Common myeloid progenitor, CD34-positive (primary cell): Measurements from ENCODE around the gene LMO1.

Source experiments
- CTCF ChIA-PET: fragments of 350-600 bp; sonication (Branson Sonifier 250); formaldehyde crosslinking; loops from one replicate; lab custom pipeline; 2021; ENCODE audit warnings: antibody characterized with exemption; lab: Charles Lee
- POLR2A ChIA-PET: fragments of 350-600 bp; sonication (Branson Sonifier 250); formaldehyde crosslinking; loops from one replicate; lab custom pipeline; 2021; ENCODE audit warnings: antibody characterized with exemption; lab: Charles Lee
- DNase-seq, 3 donors: peaks; one replicate each; pipeline versions ENCODE4 v3.0.0 to v3.0.0-alpha.2; 2013
- H3K27ac ChIP-seq, 2 experiments: 1 replicate in 1 of 2; 2 replicates in 1 of 2; pipeline ENCODE4 v1.7.0; 2013; ENCODE audit warnings: inconsistent platforms in 2 of 2, low read length in 2 of 2, mild to moderate bottlenecking in 2 of 2, low read depth in 1 of 2, moderate library complexity in 1 of 2; ENCODE audit not compliant: severe bottlenecking in 2 of 2, insufficient read depth in 1 of 2, poor library complexity in 1 of 2
- H3K27me3 ChIP-seq, 5 experiments: replicated peaks in 2 of 5; 1 replicate in 3 of 5; 2 replicates in 2 of 5; pipeline versions ENCODE4 v1.6.1 to v1.7.0; 2013; ENCODE audit warnings: low read length in 4 of 5, mild to moderate bottlenecking in 2 of 5, moderate library complexity in 2 of 5, inconsistent platforms in 1 of 5; ENCODE audit not compliant: insufficient read depth in 5 of 5, control insufficient read depth in 4 of 5
- H3K36me3 ChIP-seq, 4 experiments: 1 replicate in 2 of 4; 2 replicates in 2 of 4; pipeline versions ENCODE4 v1.6.1 to v1.7.0; 2013; ENCODE audit warnings: low read length in 3 of 4, control low read depth in 1 of 4, mild to moderate bottlenecking in 1 of 4; ENCODE audit not compliant: control insufficient read depth in 4 of 4, insufficient read depth in 4 of 4
- H3K4me1 ChIP-seq, 4 experiments: 1 replicate in 3 of 4; 2 replicates in 1 of 4; pipeline versions ENCODE4 v1.6.1 to v1.7.1; 2013; ENCODE audit warnings: low read length in 3 of 4, mild to moderate bottlenecking in 3 of 4, control low read depth in 1 of 4, inconsistent platforms in 1 of 4, moderate library complexity in 1 of 4; ENCODE audit not compliant: control insufficient read depth in 4 of 4, insufficient read depth in 4 of 4; ENCODE audit errors: control extremely low read depth in 1 of 4
- H3K4me3 ChIP-seq, 7 experiments: 1 replicate in 4 of 7; 2 replicates in 3 of 7; pipeline versions ENCODE4 v1.5.1 to v1.7.0; 2013; ENCODE audit warnings: mild to moderate bottlenecking in 7 of 7, low read length in 6 of 7, moderate library complexity in 6 of 7, inconsistent platforms in 2 of 7, low read depth in 2 of 7, control low read depth in 1 of 7; ENCODE audit not compliant: insufficient read depth in 4 of 7, control insufficient read depth in 1 of 7; ENCODE audit errors: extremely low read depth in 1 of 7
- H3K9me3 ChIP-seq, 5 experiments: 1 replicate in 4 of 5; 2 replicates in 1 of 5; pipeline versions ENCODE4 v1.6.1 to v1.7.1; 2013; ENCODE audit warnings: low read length in 4 of 5, mild to moderate bottlenecking in 2 of 5, inconsistent platforms in 1 of 5, low read depth in 1 of 5, moderate library complexity in 1 of 5; ENCODE audit not compliant: control insufficient read depth in 4 of 5, insufficient read depth in 2 of 5; ENCODE audit errors: control extremely low read depth in 1 of 5
- WGBS: methylation state at CpG from one replicate; pipeline ENCODE4 v1.1.5; 2013; ENCODE audit not compliant: insufficient coverage; 5-methylcytosine and 5-hydroxymethylcytosine counted together

Gene LMO1

GRCh38 chr11:8234425-8234821 is 29.3 kb downstream of the LMO1 start:
- CTCF ChIA-PET: interaction anchor here (0.7 to 1.2 kb wide), 3 partner anchors 12 to 41 kb away, joined by 3 read pairs; no protein-coding TSS in a partner anchor
- H3K27ac ChIP-seq: no peak overlapping the region
- 98% methylated on average over 5 of the region's 5 CpGs for WGBS
- no peak overlapping the region for H3K4me3 ChIP-seq
- H3K27me3 ChIP-seq: peaks cover 0 to 3% (median 0%) of the 10 kb centered on the region in 5 experiments
- no peaks in the 10 kb centered on the region for H3K36me3 ChIP-seq
- H3K4me1 ChIP-seq: peaks cover 0 to 14% (median 3%) of the 10 kb centered on the region in 4 experiments
- no peak for DNase-seq
- H3K9me3 ChIP-seq: no peaks in the 10 kb centered on the region
- POLR2A ChIA-PET: no interaction called here

GRCh38 chr11:8233691-8234424 is 29.8 kb downstream of the LMO1 start:
- Histone ChIP-seq H3K9me3 (no peaks in the 10 kb centered on the region), H3K27me3 (peaks cover 0 to 3% (median 0%) of the 10 kb centered on the region in 5 experiments), H3K27ac (no peak overlapping the region), H3K4me1 (peaks cover 0 to 14% (median 3%) of the 10 kb centered on the region in 4 experiments), H3K4me3 (no peak overlapping the region), H3K36me3 (no peaks in the 10 kb centered on the region)
- ChIA-PET POLR2A (no interaction called here), CTCF (interaction anchor here (0.8 to 2.2 kb wide), 4 partner anchors 14 to 41 kb away, joined by 3 to 11 read pairs (median 3); no protein-coding TSS in a partner anchor)
- WGBS: 91% methylated on average over 10 of the region's 11 CpGs
- no peak for DNase-seq

GRCh38 chr11:8232849-8233606 is 30.6 kb downstream of the LMO1 start:
- POLR2A ChIA-PET: no interaction called here
- H3K9me3 ChIP-seq: no peaks in the 10 kb centered on the region
- H3K27me3 ChIP-seq: peaks cover 0 to 6% (median 0%) of the 10 kb centered on the region in 5 experiments
- WGBS: 77% methylated on average over 6 of the region's 9 CpGs
- CTCF ChIA-PET: interaction anchor here (1.1 to 2.2 kb wide), 5 partner anchors 9 to 34 kb away, joined by 3 to 11 read pairs (median 4); no protein-coding TSS in a partner anchor
- no peaks in the 10 kb centered on the region for H3K36me3 ChIP-seq
- DNase-seq: no peak
- no peak overlapping the region for H3K4me3 ChIP-seq
- H3K4me1 ChIP-seq: peaks cover 0 to 14% (median 3%) of the 10 kb centered on the region in 4 experiments
- no peak overlapping the region for H3K27ac ChIP-seq

GRCh38 chr11:8232414-8232813 is 31.3 kb downstream of the LMO1 start:
- Histone ChIP-seq H3K4me1 (peaks cover 0 to 14% (median 3%) of the 10 kb centered on the region in 4 experiments), H3K36me3 (no peaks in the 10 kb centered on the region), H3K27me3 (peaks cover 0 to 6% (median 0%) of the 10 kb centered on the region in 5 experiments), H3K4me3 (no peak overlapping the region), H3K27ac (no peak overlapping the region), H3K9me3 (no peaks in the 10 kb centered on the region)
- ChIA-PET CTCF (interaction anchor here (0.8 to 2.2 kb wide), 5 partner anchors 9 to 39 kb away, joined by 3 to 11 read pairs (median 4); no protein-coding TSS in a partner anchor), POLR2A (no interaction called here)
- DNase-seq: no peak
- 90% methylated on average over 5 of the region's 5 CpGs for WGBS

GRCh38 chr11:8231979-8232378 is 31.7 kb downstream of the LMO1 start:
- CTCF ChIA-PET: interaction anchor here (0.8 to 2.2 kb wide), 5 partner anchors 10 to 39 kb away, joined by 3 to 11 read pairs (median 4); no protein-coding TSS in a partner anchor

GRCh38 chr11:8230921-8231847 is 32.5 kb downstream of the LMO1 start:
- Histone ChIP-seq H3K36me3 (no peaks in the 10 kb centered on the region), H3K4me3 (no peak overlapping the region), H3K27ac (no peak overlapping the region), H3K9me3 (no peaks in the 10 kb centered on the region), H3K27me3 (peaks cover 0 to 6% (median 0%) of the 10 kb centered on the region in 5 experiments), H3K4me1 (peaks cover 0 to 14% (median 3%) of the 10 kb centered on the region in 4 experiments)
- DNase-seq: no peak
- CTCF ChIA-PET: interaction anchor here (0.7 to 2.9 kb wide), 8 partner anchors 9 to 38 kb away, joined by 3 to 11 read pairs (median 4); no protein-coding TSS in a partner anchor
- POLR2A ChIA-PET: no interaction called here
- 96% methylated on average over 21 of the region's 21 CpGs for WGBS

More at GRCh38 chr11:8231979-8232378, 31.7 kb downstream of the LMO1 start:
- DNase-seq: no peak
- POLR2A ChIA-PET: no interaction called here
- WGBS: 90% methylated on average over 3 of the region's 5 CpGs
- peaks cover 0 to 14% (median 3%) of the 10 kb centered on the region in 4 experiments for H3K4me1 ChIP-seq
- H3K27me3 ChIP-seq: peaks cover 0 to 6% (median 0%) of the 10 kb centered on the region in 5 experiments
- H3K4me3 ChIP-seq: no peak overlapping the region
- no peaks in the 10 kb centered on the region for H3K9me3 ChIP-seq
- H3K27ac ChIP-seq: no peak overlapping the region
- H3K36me3 ChIP-seq: no peaks in the 10 kb centered on the region
